ENCODE data around the gene ICE2.

DNA sequence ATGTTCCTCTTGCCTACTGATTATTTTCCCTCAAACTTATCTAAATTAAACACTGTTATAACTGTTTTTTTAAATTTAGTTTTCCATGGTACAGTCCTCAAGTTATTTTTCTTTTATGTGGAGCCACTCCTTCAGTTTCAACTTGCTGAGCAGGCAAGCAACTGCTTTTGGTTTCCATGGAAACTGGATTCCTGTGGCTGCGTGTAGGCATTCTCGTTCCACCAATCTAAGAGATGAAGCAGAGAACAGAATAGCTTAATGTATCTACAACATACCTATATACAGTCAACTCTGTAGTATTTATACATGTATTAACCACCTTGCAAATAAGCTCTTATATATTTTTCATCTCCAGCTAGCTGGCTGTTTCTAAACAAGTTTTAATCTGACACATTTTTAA, 55.4 kb downstream of the ICE2 start:
- TF ChIP-seq, protein P1, sequence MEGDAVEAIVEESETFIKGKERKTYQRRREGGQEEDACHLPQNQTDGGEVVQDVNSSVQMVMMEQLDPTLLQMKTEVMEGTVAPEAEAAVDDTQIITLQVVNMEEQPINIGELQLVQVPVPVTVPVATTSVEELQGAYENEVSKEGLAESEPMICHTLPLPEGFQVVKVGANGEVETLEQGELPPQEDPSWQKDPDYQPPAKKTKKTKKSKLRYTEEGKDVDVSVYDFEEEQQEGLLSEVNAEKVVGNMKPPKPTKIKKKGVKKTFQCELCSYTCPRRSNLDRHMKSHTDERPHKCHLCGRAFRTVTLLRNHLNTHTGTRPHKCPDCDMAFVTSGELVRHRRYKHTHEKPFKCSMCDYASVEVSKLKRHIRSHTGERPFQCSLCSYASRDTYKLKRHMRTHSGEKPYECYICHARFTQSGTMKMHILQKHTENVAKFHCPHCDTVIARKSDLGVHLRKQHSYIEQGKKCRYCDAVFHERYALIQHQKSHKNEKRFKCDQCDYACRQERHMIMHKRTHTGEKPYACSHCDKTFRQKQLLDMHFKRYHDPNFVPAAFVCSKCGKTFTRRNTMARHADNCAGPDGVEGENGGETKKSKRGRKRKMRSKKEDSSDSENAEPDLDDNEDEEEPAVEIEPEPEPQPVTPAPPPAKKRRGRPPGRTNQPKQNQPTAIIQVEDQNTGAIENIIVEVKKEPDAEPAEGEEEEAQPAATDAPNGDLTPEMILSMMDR (IDR thresholded peaks at IDR 0.05): no peak
- no peak for TF ChIP-seq POLR2A (IDR thresholded peaks at IDR 0.05)

All from stomach (tissue), 4 donors.